Motor neuron (in vitro differentiated cells): ENCODE data around the gene IPO8. TPM values are rescaled to one million over a fixed set of nuclear protein-coding genes. Genes with fewer than 3 reads are reported as not detected.

Experiments used
- ATAC-seq, 8 experiments: fragments of 200-7000 bp; cut with Tn5 transposase; replicated peaks in 6 of 8; 2 replicates each; pipeline ENCODE4 v1.8.0; 2021; ENCODE audit warnings: mild to moderate bottlenecking in 8 of 8, moderate library complexity in 8 of 8
- H3K27ac ChIP-seq, 2 donors: fragments of 250-450 bp; sonication (Bioruptor Pico); 2 replicates each; pipeline ENCODE4 v1.9.0; 2021; ENCODE audit warnings: antibody characterized with exemption in 2 of 2, mild to moderate bottlenecking in 2 of 2, moderate library complexity in 1 of 2
- H3K4me1 ChIP-seq, 2 donors: fragments of 250-450 bp; sonication (Bioruptor Pico); replicated peaks in 1 of 2; 2 replicates each; pipeline ENCODE4 v1.6.1; 2021; ENCODE audit warnings: antibody characterized with exemption in 2 of 2, mild to moderate bottlenecking in 2 of 2, moderate library complexity in 1 of 2
- H3K4me3 ChIP-seq, 5 donors: fragments of 250-450 bp; sonication (Bioruptor Pico); 2 replicates each; pipeline ENCODE4 v1.9.0; 2021; ENCODE audit warnings: antibody characterized with exemption in 5 of 5, mild to moderate bottlenecking in 5 of 5, moderate library complexity in 4 of 5
- WGBS, 10 experiments: fragments of 450-650 bp; shearing (Covaris generic); methylation state at CpG; one replicate each; pipeline ENCODE4 v1.0.0; 2022; 5-methylcytosine and 5-hydroxymethylcytosine counted together
- in situ Hi-C, 9 experiments: fragments of 400-800 bp; cut with MboI; loops; one replicate each; pipeline ENCODE4 v1.15.0; 2021; ENCODE audit warnings: low sequenced_read_pairs in 9 of 9, low pct_unique_long_range_greater_than_20kb in 2 of 9; ENCODE audit not compliant: unreplicated experiment in 9 of 9
- total RNA-seq, 8 experiments: library from RNA; unstranded; fragments of 300-600 nt; gene quantifications; 2 replicates each; pipeline versions ENCODE4 v1.2.3 to v1.2.4, GENCODE V29; 2022

IPO8 gene
- total RNA-seq, 8 experiments from 2014 or later: 7.4 to 57.8 (median 20.9) TPM

GRCh38 chr12:30582943-30583342 is 112.7 kb downstream of the IPO8 start:
- in situ Hi-C loops: no loop called here
- no peak for ATAC-seq
- WGBS, 10 experiments: 80% methylated on average over 1 of the region's 1 CpG; no CpG with 5 or more reads in 9 of the 10 experiments
- Histone ChIP-seq H3K27ac (no peak overlapping the region), H3K4me1 (no peaks in the 10 kb centered on the region), H3K4me3 (no peak overlapping the region)

- Histone ChIP-seq H3K27ac (no peak overlapping the region), H3K4me3 (no peak overlapping the region), H3K4me1 (no peaks in the 10 kb centered on the region)
- in situ Hi-C loops: no loop called here
- peak in 1 of 8 experiments; percentile 76 for ATAC-seq
- 0 to 71% (median 39%) methylated on average over 1 to 2 of the region's 2 CpGs; no CpG with 5 or more reads in 2 of the 10 experiments for WGBS, 10 experiments
Observed at GRCh38 chr12:30580344-30580743, 115.3 kb downstream of the IPO8 start.

Other genes with a start within 250 kb of the IPO8 start
- 10 to 100 TPM; 13.4 to 40.1 (median 29.2) TPM for gene CAPRIN2, start 59.1 kb upstream of the IPO8 start, total RNA-seq
- 10 to 100 TPM in 5 of 8 experiments, 1 to 10 TPM in 3; 4.6 to 42.0 (median 24.2) TPM for gene TSPAN11, start 230.9 kb upstream of the IPO8 start, total RNA-seq